HG03520 (cell line): Measurements from ENCODE around the gene EME1.
"Not testable (repeated sequence)": the region's sequence is repeated elsewhere in the genome, so short reads cannot be mapped to it uniquely, and the experiment has no call there.

ENCODE experiments used
- ATAC-seq: cut with Tn5 transposase; IDR thresholded peaks from one replicate; pipeline ENCODE4 v1.9.1; 2021; ENCODE audit warnings: mild to moderate bottlenecking, moderate library complexity; ENCODE audit not compliant: unreplicated experiment

The EME1 gene

GRCh38 chr17:50423553-50424159 is 50.6 kb downstream of the EME1 start:
- ATAC-seq: no peak

- ATAC-seq: no peak
Observed at GRCh38 chr17:50424246-50424995, 51.4 kb downstream of the EME1 start.

- no peak for ATAC-seq
Observed at GRCh38 chr17:50424996-50425681, 52.1 kb downstream of the EME1 start.

GRCh38 chr17:50425682-50426471 is 52.8 kb downstream of the EME1 start, which contains the start of gene ACSF2:
ACSF2 (plus strand) TSS chr17:50426218; CDS start chr17:50426262, 44 bp downstream.
- ATAC-seq: no peak

GRCh38 chr17:50426472-50426782 is 53.4 kb downstream of the EME1 start:
- ATAC-seq: no peak

- no peak for ATAC-seq
Observed at GRCh38 chr17:50426814-50427787, 54.1 kb downstream of the EME1 start.

- ATAC-seq: not testable (repeated sequence)
Observed at GRCh38 chr17:50428126-50428525, 55.1 kb downstream of the EME1 start.

- no peak for ATAC-seq
Observed at GRCh38 chr17:50428831-50429424, 55.9 kb downstream of the EME1 start.

GRCh38 chr17:50429793-50430192 is 56.8 kb downstream of the EME1 start:
- ATAC-seq: no peak
